Measurements from ENCODE around the gene LAMA5. TPM values are rescaled to one million over a fixed set of nuclear protein-coding genes. Genes with fewer than 3 reads are reported as not detected.

The LAMA5 gene
- total and polyA plus RNA-seq, 9 donors = 30.9 to 107 (median 71.8) TPM

- H3K36me3 ChIP-seq (ENCODE audit: control insufficient read depth, insufficient read depth, low read length) = peaks cover 37% of the 10 kb centered on the region
- WGBS (ENCODE audit: insufficient coverage) = 95% methylated on average over 4 of the region's 11 CpGs
- H3K4me3 ChIP-seq (ENCODE audit: low read length) = no peak overlapping the region
Measured at GRCh38 chr20:62301111-62301668, 65.9 kb downstream of the LAMA5 start.

DNA sequence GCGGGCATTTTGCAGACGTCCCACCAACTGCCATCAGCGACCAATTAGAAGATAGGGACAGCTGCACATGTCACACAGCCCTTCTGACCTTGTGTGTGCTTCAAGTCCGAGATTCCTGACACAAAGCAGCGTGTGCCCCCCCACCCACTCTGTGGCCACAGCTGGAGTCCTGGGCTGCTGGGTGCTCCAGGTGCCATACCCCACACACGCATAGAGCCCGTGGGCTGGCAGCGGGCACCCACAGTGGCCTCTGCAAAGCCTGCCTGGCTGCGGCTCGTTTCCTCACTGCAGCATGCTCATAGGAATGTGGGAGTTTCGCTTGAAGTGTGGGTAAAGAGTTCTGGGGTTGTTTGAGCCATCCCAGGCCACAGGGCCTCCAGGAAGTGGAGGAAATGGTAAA, 66.8 kb downstream of the LAMA5 start:
- Histone ChIP-seq H3K36me3 (ENCODE audit: control insufficient read depth, insufficient read depth, low read length) (peaks cover 37% of the 10 kb centered on the region), H3K9me3 (replicated peaks; ENCODE audit: control insufficient read depth, low read depth, low read length) (no peaks in the 10 kb centered on the region), H3K4me1 (ENCODE audit: control insufficient read depth, insufficient read depth, low read length) (peaks cover 27% of the 10 kb centered on the region), H3K27me3 (ENCODE audit: control insufficient read depth, insufficient read depth, low read length) (no peaks in the 10 kb centered on the region), H3K4me3 (ENCODE audit: low read length) (no peak overlapping the region), H3K27ac (ENCODE audit: low read length) (no peak overlapping the region)
- no peak for DNase-seq
- WGBS (ENCODE audit: insufficient coverage) = 78% methylated on average over 8 of the region's 11 CpGs

More at GRCh38 chr20:62301111-62301668, 65.9 kb downstream of the LAMA5 start:
- peaks cover 27% of the 10 kb centered on the region for H3K4me1 ChIP-seq (ENCODE audit: control insufficient read depth, insufficient read depth, low read length)
- H3K27ac ChIP-seq (ENCODE audit: low read length) = no peak overlapping the region
- DNase-seq = no peak
- H3K9me3 ChIP-seq (replicated peaks; ENCODE audit: control insufficient read depth, low read depth, low read length) = no peaks in the 10 kb centered on the region
- H3K27me3 ChIP-seq (ENCODE audit: control insufficient read depth, insufficient read depth, low read length) = no peaks in the 10 kb centered on the region

GRCh38 chr20:62299666-62300236, 67.4 kb downstream of the LAMA5 start:
- no peak for DNase-seq
- H3K36me3 ChIP-seq (ENCODE audit: control insufficient read depth, insufficient read depth, low read length) = peaks cover 35% of the 10 kb centered on the region
- WGBS (ENCODE audit: insufficient coverage) = 90% methylated on average over 11 of the region's 12 CpGs
- H3K27me3 ChIP-seq (ENCODE audit: control insufficient read depth, insufficient read depth, low read length) = no peaks in the 10 kb centered on the region
- H3K9me3 ChIP-seq (replicated peaks; ENCODE audit: control insufficient read depth, low read depth, low read length) = no peaks in the 10 kb centered on the region
- no peak overlapping the region for H3K27ac ChIP-seq (ENCODE audit: low read length)
- peaks cover 23% of the 10 kb centered on the region for H3K4me1 ChIP-seq (ENCODE audit: control insufficient read depth, insufficient read depth, low read length)
- H3K4me3 ChIP-seq (ENCODE audit: low read length) = no peak overlapping the region

DNA sequence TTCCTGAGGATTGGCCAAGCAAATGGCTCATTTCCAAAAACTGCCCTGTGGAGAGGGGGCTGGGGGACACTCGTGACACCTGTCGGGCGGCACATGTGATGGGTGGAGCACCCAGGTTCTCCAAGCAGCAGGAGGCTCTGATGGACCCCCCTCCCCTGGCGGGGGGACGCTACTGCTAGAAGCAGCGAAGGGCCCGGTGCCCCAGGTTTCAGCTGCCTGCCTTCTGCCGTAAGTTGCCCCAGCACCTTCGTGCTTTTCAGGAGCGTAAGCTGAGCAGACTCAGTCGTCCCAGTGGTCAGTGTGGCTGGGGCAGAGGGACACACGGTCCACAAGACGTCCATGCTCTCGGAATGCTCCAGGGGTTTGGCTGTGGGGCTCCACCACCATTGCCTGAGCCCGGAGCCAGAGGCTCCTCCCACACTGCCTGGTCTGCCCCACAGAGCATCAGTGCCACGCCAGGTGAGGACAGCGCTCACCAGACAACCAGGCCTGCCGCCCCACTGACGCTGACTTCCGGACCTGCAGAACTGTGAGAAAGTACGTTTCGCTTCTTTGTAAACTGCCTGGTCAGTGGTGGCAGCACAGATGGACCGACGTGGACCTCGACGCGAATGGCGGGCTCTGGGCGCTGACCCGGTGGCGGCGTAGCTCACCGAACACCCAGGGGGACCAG, 68.4 kb downstream of the LAMA5 start:
- Histone ChIP-seq H3K4me3 (ENCODE audit: low read length) (no peak overlapping the region), H3K27me3 (ENCODE audit: control insufficient read depth, insufficient read depth, low read length) (no peaks in the 10 kb centered on the region), H3K4me1 (ENCODE audit: control insufficient read depth, insufficient read depth, low read length) (peaks cover 13% of the 10 kb centered on the region), H3K9me3 (replicated peaks; ENCODE audit: control insufficient read depth, low read depth, low read length) (no peaks in the 10 kb centered on the region), H3K27ac (ENCODE audit: low read length) (no peak overlapping the region), H3K36me3 (ENCODE audit: control insufficient read depth, insufficient read depth, low read length) (peaks cover 32% of the 10 kb centered on the region)
- 90% methylated on average over 24 of the region's 33 CpGs for WGBS (ENCODE audit: insufficient coverage)
- no peak for DNase-seq

DNA sequence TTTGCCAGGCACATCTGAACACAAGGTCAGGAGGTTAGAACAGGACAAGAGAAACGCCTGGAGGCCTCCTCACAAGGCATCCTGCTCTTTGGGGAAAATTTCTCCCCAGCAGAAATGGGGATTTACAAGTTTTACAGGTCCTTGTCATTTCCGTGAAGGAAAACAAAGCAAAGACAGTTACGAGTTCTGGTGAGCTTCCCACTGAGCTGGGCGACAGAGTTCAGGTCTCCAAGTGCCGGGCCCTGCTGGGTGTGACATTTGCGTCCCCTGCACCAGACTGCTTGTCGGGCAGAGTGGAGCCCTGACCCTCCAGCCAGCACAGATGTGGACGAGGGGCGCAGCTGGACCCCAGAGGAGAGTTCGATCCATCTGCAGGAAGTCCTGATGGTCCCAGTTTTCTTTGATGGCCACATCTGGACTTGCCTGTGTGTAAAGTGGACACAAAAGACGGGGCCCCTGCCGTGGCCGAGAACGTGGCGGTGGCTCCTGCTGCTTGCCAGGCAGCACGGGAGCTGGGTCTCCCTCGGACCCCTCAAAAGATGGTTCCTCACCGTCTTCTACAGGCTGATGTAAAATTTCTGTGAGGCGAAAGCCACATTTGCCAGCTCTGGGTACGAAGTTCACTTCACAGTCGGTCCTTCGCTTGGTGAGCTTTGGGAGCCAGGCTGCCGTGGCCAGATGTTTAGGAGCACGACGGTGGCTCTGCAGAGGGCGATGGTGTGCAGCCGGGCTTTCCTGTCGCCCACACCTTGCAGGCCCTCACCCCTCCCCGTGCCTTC, 69.5 kb downstream of the LAMA5 start:
- Histone ChIP-seq H3K27me3 (ENCODE audit: control insufficient read depth, insufficient read depth, low read length) (no peaks in the 10 kb centered on the region), H3K36me3 (ENCODE audit: control insufficient read depth, insufficient read depth, low read length) (peaks cover 37% of the 10 kb centered on the region), H3K4me3 (ENCODE audit: low read length) (no peak overlapping the region), H3K4me1 (ENCODE audit: control insufficient read depth, insufficient read depth, low read length) (peaks cover 8% of the 10 kb centered on the region), H3K9me3 (replicated peaks; ENCODE audit: control insufficient read depth, low read depth, low read length) (no peaks in the 10 kb centered on the region), H3K27ac (ENCODE audit: low read length) (no peak overlapping the region)
- 82% methylated on average over 27 of the region's 29 CpGs for WGBS (ENCODE audit: insufficient coverage)
- no peak for DNase-seq

DNA sequence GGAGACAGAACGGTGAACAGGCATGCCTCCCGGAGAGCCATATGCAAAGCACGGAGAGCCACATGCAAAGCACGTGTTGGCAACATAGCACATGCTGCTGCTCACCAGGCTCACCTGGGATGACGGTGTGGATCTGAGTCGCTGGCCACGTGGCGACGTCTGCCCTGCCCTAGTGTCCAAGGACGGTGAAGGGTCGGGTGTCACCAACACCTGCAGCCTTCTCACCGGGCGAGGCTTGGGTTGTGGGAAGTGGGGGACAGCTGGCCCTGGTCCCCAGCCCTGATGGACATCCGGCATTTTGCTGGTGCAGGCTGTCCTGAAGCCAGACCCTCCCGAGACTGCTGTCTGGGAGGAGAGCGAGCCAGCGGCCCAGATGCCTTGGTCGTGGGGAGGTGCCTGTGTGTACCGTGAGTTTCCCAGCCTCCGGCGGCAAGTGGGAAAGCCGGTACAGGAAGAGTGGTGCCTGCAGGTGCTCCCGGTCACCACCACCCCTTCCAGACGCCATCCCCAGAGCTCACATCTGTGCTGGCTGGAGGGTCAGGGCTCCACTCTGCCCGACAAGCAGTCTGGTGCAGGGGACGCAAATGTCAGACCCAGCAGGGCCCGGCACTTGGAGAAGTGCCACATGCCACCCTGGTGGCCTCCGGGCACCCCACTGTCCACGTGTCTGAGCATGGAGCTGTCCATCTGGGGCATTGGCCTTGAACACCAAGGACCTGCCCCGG, 70.2 kb downstream of the LAMA5 start:
- peaks cover 45% of the 10 kb centered on the region for H3K36me3 ChIP-seq (ENCODE audit: control insufficient read depth, insufficient read depth, low read length)
- no peak for DNase-seq

GRCh38 chr20:62294516-62294915, 72.6 kb downstream of the LAMA5 start:
- Histone ChIP-seq H3K27me3 (ENCODE audit: control insufficient read depth, insufficient read depth, low read length) (no peaks in the 10 kb centered on the region), H3K4me1 (ENCODE audit: control insufficient read depth, insufficient read depth, low read length) (no peaks in the 10 kb centered on the region), H3K4me3 (ENCODE audit: low read length) (no peak overlapping the region), H3K36me3 (ENCODE audit: control insufficient read depth, insufficient read depth, low read length) (peaks cover 56% of the 10 kb centered on the region), H3K9me3 (replicated peaks; ENCODE audit: control insufficient read depth, low read depth, low read length) (no peaks in the 10 kb centered on the region), H3K27ac (ENCODE audit: low read length) (no peak overlapping the region)
- WGBS (ENCODE audit: insufficient coverage) = 84% methylated on average over 9 of the region's 17 CpGs
- DNase-seq = no peak

More for the DNA sequence above, 70.2 kb downstream of the LAMA5 start:
- Histone ChIP-seq H3K27me3 (ENCODE audit: control insufficient read depth, insufficient read depth, low read length) (no peaks in the 10 kb centered on the region), H3K4me1 (ENCODE audit: control insufficient read depth, insufficient read depth, low read length) (peaks cover 6% of the 10 kb centered on the region), H3K9me3 (replicated peaks; ENCODE audit: control insufficient read depth, low read depth, low read length) (no peaks in the 10 kb centered on the region), H3K27ac (ENCODE audit: low read length) (no peak overlapping the region), H3K4me3 (ENCODE audit: low read length) (no peak overlapping the region)
- whole genome bisulfite sequencing (ENCODE audit: insufficient coverage) = 84% methylated on average over 27 of the region's 30 CpGs

GRCh38 chr20:62293946-62294345, 73.2 kb downstream of the LAMA5 start:
- Histone ChIP-seq H3K4me1 (ENCODE audit: control insufficient read depth, insufficient read depth, low read length) (no peaks in the 10 kb centered on the region), H3K27me3 (ENCODE audit: control insufficient read depth, insufficient read depth, low read length) (no peaks in the 10 kb centered on the region), H3K27ac (ENCODE audit: low read length) (no peak overlapping the region), H3K4me3 (ENCODE audit: low read length) (no peak overlapping the region), H3K36me3 (ENCODE audit: control insufficient read depth, insufficient read depth, low read length) (peaks cover 58% of the 10 kb centered on the region), H3K9me3 (replicated peaks; ENCODE audit: control insufficient read depth, low read depth, low read length) (no peaks in the 10 kb centered on the region)
- WGBS (ENCODE audit: insufficient coverage) = 87% methylated on average over 6 of the region's 9 CpGs
- no peak for DNase-seq

GRCh38 chr20:62293111-62293784, 73.9 kb downstream of the LAMA5 start:
- no peak for DNase-seq
- WGBS (ENCODE audit: insufficient coverage) = 86% methylated on average over 12 of the region's 20 CpGs
- no peaks in the 10 kb centered on the region for H3K9me3 ChIP-seq (replicated peaks; ENCODE audit: control insufficient read depth, low read depth, low read length)
- no peak overlapping the region for H3K27ac ChIP-seq (ENCODE audit: low read length)
- H3K36me3 ChIP-seq (ENCODE audit: control insufficient read depth, insufficient read depth, low read length) = peaks cover 63% of the 10 kb centered on the region
- H3K4me1 ChIP-seq (ENCODE audit: control insufficient read depth, insufficient read depth, low read length) = no peaks in the 10 kb centered on the region
- no peaks in the 10 kb centered on the region for H3K27me3 ChIP-seq (ENCODE audit: control insufficient read depth, insufficient read depth, low read length)
- H3K4me3 ChIP-seq (ENCODE audit: low read length) = no peak overlapping the region
